Right ventricle myocardium inferior (tissue), 1 donor: ENCODE measurements around the gene ENOX1. TPM values are rescaled to one million over a fixed set of nuclear protein-coding genes. Genes with fewer than 3 reads are reported as not detected.

Source experiments
- ATAC-seq: fragments of 200-7000 bp; cut with Tn5 transposase; one replicate; pipeline ENCODE4 v1.9.1; 2020; ENCODE audit warnings: mild to moderate bottlenecking, moderate library complexity
- DNase-seq: peaks from one replicate; pipeline ENCODE4 v3.0.0; 2021; ENCODE audit errors: missing footprints
- intact Hi-C: fragments of 100-400 bp; cut with DNase I; formaldehyde crosslinking; loops from one replicate; pipeline ENCODE4 v1.11.0; 2022
- total RNA-seq: library from RNA; stranded (reverse); fragmentation: NEBNext Ultra II Directional; extraction: Animal tissue kit (Norgen Biotek cat#: 25700); gene quantifications from one replicate; pipeline ENCODE4 v1.2.1, GENCODE V29; 2021
- donor health status: DM: no; HTN: yes; CAD: no; lungs with severe emphysema.

The ENOX1 gene
- total RNA-seq, 1 donor from 2014 or later = 6.1 TPM

DNA sequence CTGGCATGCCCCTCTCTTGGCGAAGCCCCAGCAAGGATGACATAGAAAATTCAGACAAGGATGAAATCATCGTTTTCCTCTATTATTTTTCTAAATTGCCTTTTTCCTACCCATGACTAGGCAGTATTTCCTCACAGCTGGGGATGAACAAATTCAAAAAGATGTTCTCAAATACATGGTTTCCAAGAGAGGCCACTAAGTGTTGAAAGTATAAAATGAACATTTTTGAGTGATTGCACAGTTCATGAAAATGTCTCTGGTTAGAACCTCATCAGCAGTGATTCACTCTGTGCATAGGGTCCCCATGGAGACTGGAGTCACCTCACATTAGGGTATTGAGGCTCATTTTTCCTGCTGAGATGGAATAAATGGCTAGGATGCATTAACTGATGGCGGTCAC, 389.7 kb downstream of the ENOX1 start:
- no peak for DNase-seq
- intact Hi-C loops = no loop called here
- no peak for ATAC-seq

DNA sequence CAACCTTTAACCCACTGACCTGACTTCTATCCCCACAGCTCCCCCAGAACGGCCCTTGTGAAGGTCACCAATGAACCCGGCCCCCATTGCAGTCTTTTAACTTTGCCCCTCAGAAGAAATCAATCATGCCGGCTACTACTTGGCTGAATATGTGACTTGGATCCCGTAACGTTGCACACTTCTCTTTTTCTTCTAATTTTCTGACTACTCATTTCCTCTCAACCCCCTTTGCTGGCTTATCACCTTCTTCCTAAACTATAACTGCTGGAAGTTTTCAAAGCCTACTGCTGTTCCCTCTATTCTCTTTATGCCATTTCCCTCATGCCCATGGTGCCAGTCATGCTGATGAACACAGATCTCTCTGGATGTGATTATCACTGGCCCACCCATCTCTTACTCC, 395.7 kb downstream of the ENOX1 start:
- intact Hi-C loops = no loop called here

DNA sequence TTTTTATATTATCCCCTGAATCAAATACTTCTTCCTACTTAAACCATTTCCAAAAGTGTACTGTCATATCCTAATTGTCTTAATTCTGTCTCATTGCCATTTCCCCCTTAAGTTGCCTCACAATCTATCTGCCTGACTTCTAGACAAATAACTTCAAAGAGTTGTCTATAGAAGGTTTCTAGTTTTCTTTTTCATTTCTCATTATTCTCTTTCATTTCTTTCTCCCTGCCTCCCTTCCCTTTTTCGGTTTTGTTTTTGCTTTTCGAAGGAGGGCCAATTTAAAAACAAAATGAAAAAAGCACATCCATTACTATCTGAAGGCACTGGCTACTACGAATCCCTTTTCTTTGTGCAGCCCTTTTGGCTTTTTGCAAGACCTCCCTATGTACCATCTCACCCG, 396.2 kb downstream of the ENOX1 start:
- intact Hi-C loops = no loop called here
- no peak for DNase-seq
- ATAC-seq = no peak

More for the DNA sequence above, 395.7 kb downstream of the ENOX1 start:
- ATAC-seq (no peak), DNase-seq (no peak)

DNA sequence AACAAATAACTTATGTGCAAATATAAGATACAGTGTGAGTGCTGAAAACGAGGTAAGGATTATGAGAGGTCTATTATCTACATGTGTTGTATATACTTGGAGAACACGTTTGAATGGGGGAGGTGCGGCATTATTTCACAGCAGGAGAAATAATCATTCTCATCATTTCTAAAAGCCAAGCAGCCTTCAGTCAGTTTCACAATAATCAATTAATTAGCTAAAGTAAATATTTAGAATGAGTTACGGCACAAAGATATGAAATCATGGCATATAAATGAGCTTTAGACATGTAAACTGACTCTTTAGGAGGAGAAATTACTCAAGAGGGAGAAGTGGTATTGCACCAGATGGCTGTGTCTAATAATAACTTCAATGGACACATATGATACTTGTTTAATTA, 396.8 kb downstream of the ENOX1 start:
- intact Hi-C loops = no loop called here
- DNase-seq = no peak
- no peak for ATAC-seq

DNA sequence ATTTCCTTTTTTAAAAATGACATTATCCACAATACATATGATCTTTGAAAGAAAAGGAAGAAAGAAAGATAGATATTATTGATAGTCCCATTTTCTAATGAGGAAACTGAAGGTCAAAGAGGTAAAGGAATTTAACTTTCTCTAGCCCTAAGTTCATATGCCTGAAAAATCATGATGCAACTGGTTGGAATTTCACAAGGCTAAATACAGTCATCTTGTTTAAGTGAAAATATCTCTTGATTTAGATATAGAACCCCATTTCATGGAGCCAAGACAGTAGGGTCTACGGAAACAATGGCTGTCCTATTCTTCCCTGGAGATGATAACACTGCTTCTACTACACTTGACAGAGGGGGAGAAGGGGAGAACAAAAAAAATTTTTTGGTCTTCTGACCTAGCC, 397.2 kb downstream of the ENOX1 start:
- DNase-seq (no peak), ATAC-seq (no peak)
- intact Hi-C loops = no loop called here

DNA sequence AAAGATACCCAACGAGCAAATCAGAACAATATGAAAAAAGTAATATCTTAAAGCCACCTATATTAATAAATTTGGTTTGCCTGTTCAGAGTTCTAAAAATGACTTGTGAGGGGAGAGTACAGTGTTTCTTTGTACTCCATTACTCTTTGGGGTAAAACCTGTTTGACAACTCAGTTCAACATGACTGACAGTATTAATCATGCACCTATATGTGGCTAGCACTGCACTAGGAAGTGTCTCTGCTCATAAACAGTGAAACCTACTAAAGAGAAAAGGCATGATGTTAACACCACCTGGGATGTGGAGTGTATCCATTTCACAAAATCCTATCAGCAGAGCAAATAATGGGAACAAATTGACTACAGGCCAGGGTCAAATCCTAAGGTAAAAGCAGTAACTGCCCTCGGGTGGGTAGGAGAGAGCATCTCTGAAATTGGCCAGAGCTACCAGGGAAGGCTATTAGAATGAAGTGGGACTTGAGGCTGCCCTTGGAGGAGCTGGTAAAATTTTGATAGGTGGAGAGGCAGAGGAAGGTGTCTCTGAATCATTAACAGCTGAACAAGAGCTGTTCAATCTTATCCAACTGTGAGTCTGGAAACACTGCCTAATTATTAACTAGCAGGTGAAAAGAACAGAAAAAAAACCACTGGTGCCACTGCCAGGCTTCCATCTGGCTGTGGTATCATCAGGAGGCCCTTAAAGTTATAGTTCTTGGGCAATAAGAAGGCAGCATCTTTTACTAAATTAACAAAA, 398.3 kb downstream of the ENOX1 start:
- no peak for ATAC-seq
- intact Hi-C loops = no loop called here
- no peak for DNase-seq

DNA sequence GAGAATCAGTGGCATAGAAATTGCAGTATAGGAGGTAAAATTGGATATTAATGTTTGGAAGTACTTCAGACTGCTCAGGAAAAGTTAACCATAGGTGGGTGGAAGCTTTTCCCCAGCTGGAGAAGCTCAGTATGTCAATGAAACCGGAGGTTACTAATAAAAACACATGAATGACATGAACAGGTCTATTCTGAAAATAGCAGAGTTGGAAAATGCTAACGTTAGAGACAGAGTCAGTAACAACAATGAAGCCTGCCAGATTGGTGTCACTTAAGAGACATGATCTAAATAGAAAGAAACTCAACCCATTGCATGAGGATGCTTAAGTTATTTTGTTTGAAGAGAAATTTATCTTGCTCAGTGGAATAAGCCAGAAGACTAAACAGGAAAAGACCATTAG, 398.9 kb downstream of the ENOX1 start:
- ATAC-seq (no peak), DNase-seq (no peak)
- intact Hi-C loops = no loop called here

DNA sequence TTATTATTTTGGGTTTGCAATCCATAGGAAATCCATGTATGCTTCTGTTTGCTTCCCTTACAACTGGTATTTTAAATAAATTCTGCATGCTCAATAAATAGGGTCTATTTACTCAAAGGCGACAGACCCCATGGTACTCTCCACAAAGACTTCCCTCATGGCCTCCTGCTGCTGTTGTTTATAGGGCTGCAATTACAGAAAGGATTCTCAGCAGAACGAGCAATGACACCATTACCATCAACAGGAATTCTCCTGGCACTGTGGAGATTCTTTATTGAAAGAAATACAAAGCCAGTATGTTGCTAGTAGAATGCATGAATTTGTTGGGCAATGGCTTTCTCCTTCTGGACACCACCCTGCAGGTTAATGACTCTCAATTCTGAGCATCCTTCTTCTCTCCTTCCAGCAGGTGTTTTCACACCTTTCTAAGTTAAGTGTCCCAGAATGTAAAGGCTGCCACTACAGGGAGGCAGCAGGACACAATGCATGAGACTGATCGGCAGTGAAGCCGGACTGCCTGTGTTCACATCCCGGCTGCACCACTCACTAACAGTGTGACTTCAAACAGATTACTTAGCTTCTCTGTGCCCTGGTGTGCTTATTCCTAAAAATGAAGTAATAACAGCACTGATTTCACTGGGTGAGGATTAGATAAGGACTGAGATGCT, 403.1 kb downstream of the ENOX1 start:
- no peak for ATAC-seq
- intact Hi-C loops = no loop called here
- DNase-seq = no peak

DNA sequence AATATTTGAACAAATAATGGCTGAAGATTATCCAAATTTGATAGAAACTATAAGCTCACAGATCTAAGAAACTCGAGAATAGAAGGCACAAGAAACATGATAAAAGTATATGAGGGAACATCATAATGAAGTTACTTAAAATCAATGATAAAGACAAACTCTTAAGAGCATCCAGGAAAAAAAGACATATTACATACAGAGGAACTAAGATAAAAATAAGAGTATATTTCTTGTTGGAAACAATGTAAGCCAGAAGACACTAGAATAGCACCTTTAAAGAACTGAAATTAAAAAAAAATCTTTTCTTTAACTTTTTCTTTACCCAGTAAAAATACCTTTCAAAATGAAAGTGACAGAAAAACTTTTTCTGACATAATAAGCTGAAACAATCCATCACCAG, 407.0 kb downstream of the ENOX1 start:
- ATAC-seq = no peak
- intact Hi-C loops = no loop called here
- DNase-seq = no peak

DNA sequence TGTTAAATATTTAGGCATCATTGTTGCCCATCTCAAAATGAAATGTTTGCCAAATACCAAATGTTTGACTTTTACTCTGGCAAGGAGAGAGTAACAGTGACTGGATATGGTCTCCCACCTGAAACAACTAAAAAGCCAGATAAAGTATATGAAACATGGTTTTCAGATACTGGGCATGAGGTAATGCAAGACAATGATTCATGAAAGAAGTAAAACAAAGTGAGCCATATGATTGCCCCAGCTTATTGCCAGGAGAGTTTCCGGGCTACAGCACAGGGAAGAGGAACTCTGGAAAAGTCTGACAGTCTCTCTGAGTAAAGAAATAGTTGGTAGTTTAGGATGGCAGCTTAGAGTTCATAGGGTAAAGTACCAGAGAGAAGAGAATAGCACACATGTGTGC, 408.8 kb downstream of the ENOX1 start:
- intact Hi-C loops = no loop called here
- ATAC-seq (no peak), DNase-seq (no peak)

DNA sequence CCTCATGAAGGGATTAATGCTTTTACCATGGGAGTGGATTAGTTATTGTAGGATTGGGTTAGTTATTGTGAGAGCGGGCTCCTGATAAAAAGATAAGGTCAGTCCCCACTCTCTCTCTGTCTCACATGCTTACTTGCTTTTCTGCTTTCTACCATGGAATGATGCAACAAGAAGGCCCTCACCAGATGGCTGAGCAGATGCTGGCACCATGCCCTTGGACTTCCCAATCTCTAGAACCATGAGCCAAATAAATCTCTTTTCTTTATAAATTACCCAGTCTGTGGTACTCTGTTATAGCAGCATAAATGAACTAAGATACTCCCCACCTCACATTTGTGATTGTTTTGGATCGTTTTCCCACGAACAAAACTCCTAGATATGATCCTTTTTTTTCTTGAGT, 409.6 kb downstream of the ENOX1 start:
- ATAC-seq = peak; percentile 34
- intact Hi-C loops = no loop called here
- no peak for DNase-seq

DNA sequence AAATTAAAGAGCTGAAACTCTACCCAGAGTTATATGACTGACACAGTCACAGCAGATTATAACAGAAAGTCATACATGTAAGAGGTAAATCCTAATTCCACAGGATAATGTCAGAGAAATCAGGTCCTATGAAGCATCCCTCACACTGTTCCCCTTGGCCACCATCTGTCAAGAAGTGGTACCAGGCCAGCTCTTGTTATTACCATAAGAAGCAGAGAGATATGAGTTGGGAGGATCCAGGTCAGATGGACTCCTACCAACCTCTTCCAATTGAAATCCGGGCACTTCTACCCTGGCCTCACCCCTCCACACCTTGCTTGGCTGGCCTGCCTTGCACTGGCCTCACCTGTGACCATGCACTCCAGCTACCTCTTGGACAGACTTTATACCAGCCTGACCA, 410.2 kb downstream of the ENOX1 start:
- DNase-seq (no peak), ATAC-seq (peak; percentile 23)
- intact Hi-C loops = no loop called here

DNA sequence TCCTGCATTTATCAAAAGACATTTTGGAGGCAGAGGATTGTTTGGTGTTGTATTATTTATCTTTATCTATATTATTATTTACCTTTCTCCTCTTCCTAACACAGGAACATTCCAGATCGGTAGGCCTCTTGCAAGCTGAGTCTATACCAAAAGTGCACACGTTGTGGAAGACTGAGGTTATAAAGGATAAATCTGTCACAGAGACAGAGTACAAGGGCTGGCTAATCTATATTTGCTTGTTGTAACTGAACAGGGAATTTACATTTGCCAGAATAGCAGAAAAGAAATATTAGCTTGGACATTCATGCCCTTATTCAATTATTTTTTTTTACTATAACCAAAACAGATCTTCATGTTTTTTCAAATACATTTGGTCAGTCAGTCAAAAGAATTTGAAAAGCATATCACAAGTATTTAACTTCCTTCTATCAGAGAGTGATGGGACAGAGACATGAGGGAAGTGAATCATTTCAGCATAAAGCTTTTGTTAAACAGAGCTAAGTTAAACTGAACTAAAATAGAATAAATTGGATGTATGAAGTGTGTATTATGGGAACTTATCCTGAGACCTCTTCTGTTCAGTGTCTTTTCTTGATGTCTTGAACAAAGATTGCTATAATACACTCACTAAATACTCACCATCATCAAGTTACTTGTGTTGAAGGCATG, 410.8 kb downstream of the ENOX1 start:
- DNase-seq (no peak), ATAC-seq (no peak)
- intact Hi-C loops = no loop called here

DNA sequence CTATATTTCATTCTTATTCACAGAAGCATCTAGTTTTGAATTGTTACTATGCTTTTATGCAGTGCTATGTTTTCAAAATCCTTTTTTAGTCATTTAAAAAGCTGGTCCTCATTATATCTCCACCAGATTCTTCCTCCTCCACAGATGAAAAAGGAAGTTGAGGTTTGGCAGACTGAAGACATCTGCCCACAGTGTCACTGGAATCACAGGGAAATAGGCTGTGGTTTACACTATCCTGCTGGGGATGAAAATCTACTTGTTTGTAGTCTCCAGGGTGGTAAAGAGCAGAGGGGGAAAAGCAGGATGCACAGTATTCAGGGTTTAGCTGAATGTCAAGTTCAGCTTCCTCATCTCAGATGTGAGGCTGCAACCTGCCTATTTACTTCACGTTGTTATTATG, 412.2 kb downstream of the ENOX1 start:
- DNase-seq (no peak), ATAC-seq (no peak)
- intact Hi-C loops = no loop called here

DNA sequence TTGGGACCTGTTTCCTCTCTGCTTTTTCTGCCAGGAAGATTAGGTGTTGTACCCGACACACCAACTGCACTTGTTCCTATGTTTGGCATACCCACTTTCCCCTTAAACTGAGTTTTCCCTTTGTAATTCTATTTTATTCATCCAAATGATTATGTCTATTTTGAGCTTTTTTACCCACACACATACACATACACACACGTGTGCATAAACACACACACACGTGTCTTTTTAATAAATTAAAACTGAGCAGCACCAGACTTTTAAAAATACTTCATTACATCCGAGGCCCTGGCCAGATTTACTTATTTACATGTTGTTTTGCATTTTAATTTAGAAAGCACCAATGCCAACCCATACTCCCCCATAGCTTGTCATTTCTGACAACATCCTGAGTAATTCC, 413.4 kb downstream of the ENOX1 start:
- intact Hi-C loops = no loop called here

DNA sequence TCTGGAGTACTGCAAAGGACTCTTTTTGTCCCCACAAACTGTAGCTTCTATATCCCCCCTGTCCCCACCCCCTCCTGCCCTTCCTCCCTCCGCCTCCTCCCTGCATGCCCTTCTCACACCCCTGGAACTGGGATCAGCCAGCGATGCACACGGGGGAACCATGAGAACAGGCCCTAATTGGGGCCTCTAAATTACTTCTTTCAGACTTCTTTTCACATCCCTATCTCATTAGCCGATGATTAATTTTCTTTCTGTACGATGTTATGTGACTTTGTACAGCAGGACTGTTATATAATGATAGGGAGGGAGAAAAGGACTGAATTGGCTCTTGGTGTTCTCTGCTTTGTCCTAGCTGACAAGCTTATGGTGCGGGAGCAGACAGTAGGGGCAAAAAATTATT, 415.9 kb downstream of the ENOX1 start:
- ATAC-seq = no peak
- DNase-seq = no peak
- intact Hi-C loops = no loop called here

More for the DNA sequence above, 413.4 kb downstream of the ENOX1 start:
- no peak for DNase-seq
- ATAC-seq = no peak

DNA sequence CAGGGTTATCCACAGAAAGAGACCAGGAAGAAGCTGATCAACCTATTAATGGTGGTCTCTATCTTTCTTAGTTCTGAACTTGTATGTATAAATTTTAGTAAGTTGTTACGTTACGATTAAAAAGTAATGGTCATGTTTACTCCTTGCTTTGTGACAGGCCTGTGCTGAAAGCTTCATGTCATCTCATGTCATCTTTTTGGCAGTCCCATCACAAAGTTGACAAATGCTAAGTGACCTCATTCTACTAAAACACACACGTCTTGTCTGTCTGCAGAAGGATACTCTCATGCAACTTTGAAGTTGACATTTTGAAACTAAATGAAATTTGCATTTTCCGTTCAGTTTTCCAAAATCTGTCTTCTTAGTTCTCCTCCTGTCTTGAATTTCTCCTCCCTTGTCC, 417.5 kb downstream of the ENOX1 start:
- intact Hi-C loops = no loop called here
- ATAC-seq = no peak
- DNase-seq = no peak

DNA sequence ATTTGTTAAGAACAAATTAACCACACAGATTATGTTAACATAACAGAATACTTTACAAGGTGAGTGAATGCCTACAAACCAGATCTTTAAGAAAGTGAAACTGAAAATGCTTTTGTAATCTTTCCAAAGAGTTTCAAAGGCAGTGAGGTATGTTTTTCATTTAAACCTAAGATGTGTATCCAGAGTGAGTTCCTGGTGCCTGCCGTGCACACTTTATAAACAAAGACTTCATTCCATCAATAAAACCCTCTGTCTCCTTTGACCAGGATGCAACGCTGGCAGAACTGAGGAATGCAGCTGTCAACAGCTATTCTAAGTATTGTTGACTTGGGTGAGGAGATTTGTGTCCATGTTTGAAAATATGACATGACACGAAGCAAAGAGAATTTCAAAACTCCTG, 418.8 kb downstream of the ENOX1 start:
- intact Hi-C loops = no loop called here
- peak; percentile 14 for ATAC-seq
- DNase-seq = no peak

DNA sequence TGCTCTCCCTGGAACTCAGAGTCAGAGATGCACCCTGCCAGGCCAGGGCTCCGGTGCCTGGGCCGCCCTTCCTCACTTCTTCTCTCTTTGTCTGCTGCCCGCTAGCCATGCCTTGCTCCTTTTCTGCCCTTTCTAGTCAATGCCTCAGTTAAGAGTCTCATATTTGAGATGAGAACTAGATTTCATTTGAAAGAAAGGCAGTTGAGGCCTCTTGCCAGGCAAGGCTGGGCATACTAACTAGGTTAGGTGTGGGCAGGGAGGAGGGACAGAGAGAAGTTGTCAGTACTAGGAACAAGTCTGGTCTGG, 421.8 kb downstream of the ENOX1 start:
- ATAC-seq (no peak), DNase-seq (no peak)
- intact Hi-C loops = no loop called here

DNA sequence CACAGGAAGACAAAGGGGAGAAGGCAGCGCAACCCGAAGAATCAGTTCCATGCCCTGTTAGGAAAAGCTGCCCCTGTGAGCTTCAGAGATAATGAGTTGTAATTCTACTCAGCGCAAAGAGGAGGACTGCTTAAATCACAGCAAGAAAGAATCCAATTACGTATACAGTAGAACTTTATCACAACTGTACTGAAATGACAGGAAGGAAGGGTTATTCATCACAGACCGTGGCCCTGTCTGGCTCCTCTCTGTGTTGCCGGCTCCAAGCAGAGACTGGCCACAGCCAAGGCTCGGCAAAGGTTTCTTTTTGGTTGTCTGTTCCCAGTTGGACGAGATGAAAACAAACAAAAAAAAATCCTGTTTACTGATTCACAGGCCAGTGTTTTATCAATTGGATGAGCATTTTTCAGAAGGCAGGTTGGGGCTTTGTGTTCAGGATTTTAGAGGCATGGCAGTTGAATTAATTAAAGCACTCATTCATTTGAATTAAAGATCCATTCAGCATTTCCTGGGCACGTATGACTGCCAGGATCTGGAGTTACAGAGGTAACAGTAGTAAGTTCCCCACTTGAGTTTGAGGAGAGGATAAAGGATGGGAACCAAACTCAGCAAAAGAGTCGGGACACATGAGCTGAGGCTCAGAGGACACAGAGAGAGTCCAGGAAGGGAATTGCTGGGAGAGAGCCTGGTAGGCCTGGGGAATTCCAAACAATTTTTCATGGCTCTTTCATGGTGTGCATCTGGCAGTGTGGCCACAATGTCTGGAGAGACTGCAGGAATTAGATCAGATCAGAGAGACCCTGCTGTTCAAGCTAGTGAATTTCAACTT, 422.3 kb downstream of the ENOX1 start:
- DNase-seq (peak; percentile 64), ATAC-seq (peak; percentile 66)
- intact Hi-C loops = no loop called here
